HepG2 (cell line): Measurements from ENCODE around the gene DENND4B. TPM values are rescaled to one million over a fixed set of nuclear protein-coding genes. Genes with fewer than 3 reads are reported as not detected.

Experiments
- ATRX ChIP-seq: sonication (generic); formaldehyde crosslinking; IDR thresholded peaks from 2 replicates; pipeline ENCODE4 v1.4.0; 2020; ENCODE audit warnings: missing genetic modification reagents, borderline replicate concordance
- ELF1 ChIP-seq: sonication (generic); formaldehyde crosslinking; IDR thresholded peaks from 2 replicates; pipeline ENCODE4 v1.4.0; 2020; ENCODE audit warnings: missing genetic modification reagents
- HOXA3 ChIP-seq: sonication (generic); formaldehyde crosslinking; IDR thresholded peaks from 2 replicates; pipeline ENCODE4 v1.5.0; 2020; ENCODE audit warnings: missing genetic modification reagents
- JUN ChIP-seq: sonication (generic); formaldehyde crosslinking; IDR thresholded peaks from 2 replicates; pipeline ENCODE4 v1.4.0; 2020; ENCODE audit warnings: mild to moderate bottlenecking, missing genetic modification reagents
- JUNB ChIP-seq: sonication (generic); formaldehyde crosslinking; IDR thresholded peaks from 2 replicates; pipeline ENCODE4 v1.8.0; 2022; ENCODE audit warnings: missing genetic modification reagents, mild to moderate bottlenecking, borderline replicate concordance
- RAD21 ChIP-seq: fragments of 450-650 bp; formaldehyde crosslinking; IDR thresholded peaks from 2 replicates; pipeline ENCODE4 v1.5.0; 2020; ENCODE audit warnings: mild to moderate bottlenecking
- SIX4 ChIP-seq: sonication (generic); formaldehyde crosslinking; IDR thresholded peaks from 2 replicates; pipeline ENCODE4 v1.4.0; 2020; ENCODE audit warnings: missing genetic modification reagents
- SOX13 ChIP-seq, 3 experiments: fragments of 450-650 bp in 1 of 3; sonication (generic) in 1 of 3; formaldehyde crosslinking in 1 of 3; IDR thresholded peaks in 2 of 3; conservative IDR thresholded peaks in 1 of 3; 2 replicates each; pipeline versions ENCODE4 v1.5.0 to v1.6.1; 2016 to 2020; ENCODE audit warnings: antibody characterized with exemption in 1 of 3, mild to moderate bottlenecking in 1 of 3, missing compliant biosample characterization in 1 of 3, missing genetic modification reagents in 1 of 3, moderate library complexity in 1 of 3
- SRSF9 ChIP-seq: fragments of 200-400 bp; formaldehyde crosslinking; IDR thresholded peaks from 2 replicates; pipeline ENCODE4 v1.6.1; 2018; ENCODE audit warnings: borderline replicate concordance, mild to moderate bottlenecking, low read depth, low read length; ENCODE audit not compliant: insufficient read depth, poor library complexity, severe bottlenecking
- ZBTB21 ChIP-seq: sonication (generic); formaldehyde crosslinking; IDR thresholded peaks from 2 replicates; pipeline ENCODE4 v1.4.0; 2020; ENCODE audit warnings: missing genetic modification reagents
- ZBTB7B ChIP-seq: sonication (generic); formaldehyde crosslinking; IDR thresholded peaks from 2 replicates; pipeline ENCODE4 v1.4.0; 2020; ENCODE audit warnings: missing genetic modification reagents
- ZNF550 ChIP-seq: sonication (generic); formaldehyde crosslinking; IDR thresholded peaks from 2 replicates; pipeline ENCODE4 v1.4.0; 2020; ENCODE audit warnings: mild to moderate bottlenecking, missing genetic modification reagents, borderline replicate concordance
- ZNF839 ChIP-seq: sonication (generic); formaldehyde crosslinking; IDR thresholded peaks from 2 replicates; pipeline ENCODE4 v1.4.0; 2020; ENCODE audit warnings: missing genetic modification reagents, mild to moderate bottlenecking, borderline replicate concordance
- ZNF878 ChIP-seq: sonication (generic); formaldehyde crosslinking; IDR thresholded peaks from 2 replicates; pipeline ENCODE4 v1.8.1; 2023; ENCODE audit warnings: mild to moderate bottlenecking, missing genetic modification reagents, moderate library complexity
- polyA plus RNA-seq, 8 experiments: library from polyadenylated mRNA; depleted of rRNA in 3 of 8; stranded (reverse) in 7 of 8; unstranded in 1 of 8; fragments of >200 nt; fragmentation: Illumina TruSeq in 4 of 8; extraction: Trizol in 4 of 8; gene quantifications; 2 replicates each; pipeline versions ENCODE4 v1.2.1 to v1.2.3, GENCODE V29; 2011 to 2016; ENCODE audit warnings: low read depth in 4 of 8, missing spikeins in 1 of 8, mixed read lengths in 1 of 8; ENCODE audit not compliant: insufficient read depth in 1 of 8
- total RNA-seq, 5 experiments: library from RNA; depleted of rRNA; stranded (reverse); fragments of >200 nt; fragmentation: Illumina TruSeq; extraction: Trizol; gene quantifications; 2 replicates each; pipeline ENCODE4 v1.2.3, GENCODE V29; 2016; ENCODE audit warnings: low read depth in 1 of 5
- TF ChIP-seq, protein P1 (sequence below): sonication (generic); formaldehyde crosslinking; IDR thresholded peaks from 2 replicates; pipeline ENCODE4 v1.4.0; 2020; ENCODE audit warnings: missing genetic modification reagents, borderline replicate concordance
- TF ChIP-seq, protein P2 (sequence below): sonication (generic); formaldehyde crosslinking; IDR thresholded peaks from 2 replicates; pipeline ENCODE4 v1.8.0; 2022; ENCODE audit warnings: missing genetic modification reagents, mild to moderate bottlenecking, borderline replicate concordance
- TF ChIP-seq, protein P3 (sequence below): IDR thresholded peaks from 2 replicates; pipeline ENCODE4 v1.6.1; 2016; ENCODE audit warnings: missing biosample characterization, missing genetic modification reagents, low read depth
- TF ChIP-seq, protein P4 (sequence below): sonication (generic); formaldehyde crosslinking; IDR thresholded peaks from 2 replicates; pipeline ENCODE4 v1.8.0; 2022; ENCODE audit warnings: missing genetic modification reagents, low read depth, mild to moderate bottlenecking, borderline replicate concordance
- TF ChIP-seq, protein P5 (sequence below): sonication (generic); formaldehyde crosslinking; IDR thresholded peaks from 2 replicates; pipeline ENCODE4 v1.4.0; 2020; ENCODE audit warnings: missing genetic modification reagents, borderline replicate concordance

Gene DENND4B
- total and polyA plus RNA-seq, 2 of the 13 experiments (the other 11 are each of a cell fraction or from before 2014, with no cell fraction given) = 15.1 to 20.3 TPM

DNA sequence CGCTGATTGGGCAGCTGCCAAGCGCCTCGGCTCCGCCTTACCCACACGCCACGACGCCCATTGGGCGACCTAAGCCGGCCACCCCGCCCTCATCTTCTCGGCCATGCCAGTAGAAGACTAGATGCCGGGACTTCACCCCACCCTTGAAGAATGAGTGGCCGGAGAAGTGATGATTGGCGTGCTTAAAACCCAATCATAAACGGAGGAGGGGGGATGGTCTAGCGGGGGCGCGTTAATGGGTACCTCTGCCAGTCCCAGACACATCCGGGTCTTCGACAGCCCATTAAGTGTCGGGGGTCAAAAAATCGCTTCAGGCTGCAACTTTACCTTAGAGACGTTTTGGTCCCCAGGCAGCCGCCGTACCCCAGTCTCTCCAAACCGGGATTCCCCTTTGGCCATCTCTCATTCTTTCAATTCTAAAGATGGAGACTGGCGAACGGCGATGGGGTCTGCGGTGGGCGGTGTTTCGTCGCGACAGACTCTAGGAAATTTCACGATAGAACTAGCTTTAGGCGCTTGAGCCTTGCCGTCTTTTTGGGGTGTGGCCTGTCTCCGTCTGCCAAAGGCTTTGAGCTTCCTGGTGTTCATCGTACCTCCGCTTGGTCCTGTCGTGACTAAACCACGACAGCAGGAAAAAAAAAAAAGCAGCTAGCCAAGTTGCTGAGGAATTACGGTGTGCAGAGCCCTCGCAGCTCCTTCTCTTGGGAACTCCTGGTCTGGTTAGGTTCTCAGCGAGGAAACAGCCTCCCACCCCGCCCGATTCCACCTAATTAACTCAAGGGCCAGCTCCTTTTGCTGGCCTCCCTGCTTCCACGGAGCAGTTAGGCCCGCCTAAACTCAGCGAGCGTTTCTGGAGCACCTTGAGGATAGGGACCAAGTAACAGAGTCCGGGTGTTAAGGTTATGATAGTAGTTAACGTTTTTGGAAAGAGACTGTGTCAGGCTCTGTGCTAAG, 23.3 kb downstream of the DENND4B start, which contains the start of gene GATAD2B (continued):
- TF ChIP-seq, protein P1, sequence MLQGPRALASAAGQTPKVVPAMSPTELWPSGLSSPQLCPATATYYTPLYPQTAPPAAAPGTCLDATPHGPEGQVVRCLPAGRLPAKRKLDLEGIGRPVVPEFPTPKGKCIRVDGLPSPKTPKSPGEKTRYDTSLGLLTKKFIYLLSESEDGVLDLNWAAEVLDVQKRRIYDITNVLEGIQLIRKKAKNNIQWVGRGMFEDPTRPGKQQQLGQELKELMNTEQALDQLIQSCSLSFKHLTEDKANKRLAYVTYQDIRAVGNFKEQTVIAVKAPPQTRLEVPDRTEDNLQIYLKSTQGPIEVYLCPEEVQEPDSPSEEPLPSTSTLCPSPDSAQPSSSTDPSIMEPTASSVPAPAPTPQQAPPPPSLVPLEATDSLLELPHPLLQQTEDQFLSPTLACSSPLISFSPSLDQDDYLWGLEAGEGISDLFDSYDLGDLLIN = no peak
- TF ChIP-seq, protein P2, sequence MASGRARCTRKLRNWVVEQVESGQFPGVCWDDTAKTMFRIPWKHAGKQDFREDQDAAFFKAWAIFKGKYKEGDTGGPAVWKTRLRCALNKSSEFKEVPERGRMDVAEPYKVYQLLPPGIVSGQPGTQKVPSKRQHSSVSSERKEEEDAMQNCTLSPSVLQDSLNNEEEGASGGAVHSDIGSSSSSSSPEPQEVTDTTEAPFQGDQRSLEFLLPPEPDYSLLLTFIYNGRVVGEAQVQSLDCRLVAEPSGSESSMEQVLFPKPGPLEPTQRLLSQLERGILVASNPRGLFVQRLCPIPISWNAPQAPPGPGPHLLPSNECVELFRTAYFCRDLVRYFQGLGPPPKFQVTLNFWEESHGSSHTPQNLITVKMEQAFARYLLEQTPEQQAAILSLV (CRISPR knock-in tag) = no peak
- TF ChIP-seq ELF1 (CRISPR knock-in tag) = 0 out of 2 replicates have a peak, but pooled peaks have one; percentile 57
- TF ChIP-seq ZNF550 (CRISPR knock-in tag) = no peak
- no peak for TF ChIP-seq ZNF878 (CRISPR knock-in tag)
- no peak; the same call in 1 of the 2 replicates for TF ChIP-seq RAD21 (CRISPR knock-in tag)
- TF ChIP-seq SIX4 = no peak
- peak; percentile 90 for TF ChIP-seq ZBTB7B (CRISPR knock-in tag)
- TF ChIP-seq, protein P3, sequence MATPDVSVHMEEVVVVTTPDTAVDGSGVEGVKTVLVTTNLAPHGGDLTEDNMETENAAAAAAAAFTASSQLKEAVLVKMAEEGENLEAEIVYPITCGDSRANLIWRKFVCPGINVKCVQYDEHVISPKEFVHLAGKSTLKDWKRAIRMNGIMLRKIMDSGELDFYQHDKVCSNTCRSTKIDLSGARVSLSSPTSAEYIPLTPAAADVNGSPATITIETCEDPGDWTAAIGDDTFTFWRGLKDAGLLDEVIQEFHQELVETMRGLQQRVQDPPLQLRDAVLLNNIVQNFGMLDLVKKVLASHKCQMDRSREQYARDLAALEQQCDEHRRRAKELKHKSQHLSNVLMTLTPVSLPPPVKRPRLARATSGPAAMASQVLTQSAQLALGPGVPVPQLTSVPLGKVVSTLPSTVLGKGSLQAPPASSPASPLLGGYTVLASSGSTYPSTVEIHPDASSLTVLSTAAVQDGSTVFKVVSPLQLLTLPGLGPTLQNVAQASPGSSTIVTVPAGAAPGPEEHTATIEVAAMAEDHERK (CRISPR knock-in tag) = no peak
- TF ChIP-seq ZBTB21 (CRISPR knock-in tag) = no peak
- no peak for TF ChIP-seq JUN (CRISPR knock-in tag)
- TF ChIP-seq JUNB = no peak
- no peak for TF ChIP-seq SOX13 (IDR thresholded peaks at IDR 0.05)
- TF ChIP-seq SOX13 (CRISPR knock-in tag; conservative IDR thresholded peaks at IDR 0.05 in 1 of 2, IDR thresholded peaks at IDR 0.05 in 1 of 2) = no peak
- TF ChIP-seq, protein P4, sequence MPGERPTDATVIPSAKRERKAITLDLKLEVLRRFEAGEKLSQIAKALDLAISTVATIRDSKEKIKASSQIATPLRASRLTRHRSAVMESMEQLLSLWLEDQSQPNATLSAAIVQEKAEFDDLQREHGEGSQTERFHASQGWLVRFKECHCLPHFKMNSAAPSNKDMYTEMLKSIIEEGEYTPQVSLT = no peak
- no peak for TF ChIP-seq SRSF9
- TF ChIP-seq, protein P5, sequence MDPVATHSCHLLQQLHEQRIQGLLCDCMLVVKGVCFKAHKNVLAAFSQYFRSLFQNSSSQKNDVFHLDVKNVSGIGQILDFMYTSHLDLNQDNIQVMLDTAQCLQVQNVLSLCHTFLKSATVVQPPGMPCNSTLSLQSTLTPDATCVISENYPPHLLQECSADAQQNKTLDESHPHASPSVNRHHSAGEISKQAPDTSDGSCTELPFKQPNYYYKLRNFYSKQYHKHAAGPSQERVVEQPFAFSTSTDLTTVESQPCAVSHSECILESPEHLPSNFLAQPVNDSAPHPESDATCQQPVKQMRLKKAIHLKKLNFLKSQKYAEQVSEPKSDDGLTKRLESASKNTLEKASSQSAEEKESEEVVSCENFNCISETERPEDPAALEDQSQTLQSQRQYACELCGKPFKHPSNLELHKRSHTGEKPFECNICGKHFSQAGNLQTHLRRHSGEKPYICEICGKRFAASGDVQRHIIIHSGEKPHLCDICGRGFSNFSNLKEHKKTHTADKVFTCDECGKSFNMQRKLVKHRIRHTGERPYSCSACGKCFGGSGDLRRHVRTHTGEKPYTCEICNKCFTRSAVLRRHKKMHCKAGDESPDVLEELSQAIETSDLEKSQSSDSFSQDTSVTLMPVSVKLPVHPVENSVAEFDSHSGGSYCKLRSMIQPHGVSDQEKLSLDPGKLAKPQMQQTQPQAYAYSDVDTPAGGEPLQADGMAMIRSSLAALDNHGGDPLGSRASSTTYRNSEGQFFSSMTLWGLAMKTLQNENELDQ (CRISPR knock-in tag) = peak; percentile 49; the same call in 1 of the 2 replicates
- TF ChIP-seq ZNF839 (CRISPR knock-in tag) = no peak
- TF ChIP-seq ATRX (CRISPR knock-in tag) = no peak
- peak; percentile 71 for TF ChIP-seq HOXA3 (CRISPR knock-in tag)
